GM06990 (cell line): ENCODE measurements around the gene IFI44.

Experiments
- DNase-seq: peaks from one replicate; pipeline ENCODE4 v3.0.0-alpha.2; 2011; ENCODE audit not compliant: insufficient read length; ENCODE audit errors: extremely low read depth
- H3K27me3 ChIP-seq: replicated peaks from 2 replicates; pipeline ENCODE4 v1.6.0; 2011; ENCODE audit warnings: low read length; ENCODE audit not compliant: control insufficient read depth, insufficient read depth
- H3K36me3 ChIP-seq: 2 replicates; pipeline ENCODE4 v1.5.1; 2011; ENCODE audit warnings: low read length; ENCODE audit not compliant: control insufficient read depth, insufficient read depth
- H3K4me3 ChIP-seq: replicated peaks from 2 replicates; pipeline ENCODE4 v1.5.1; 2011; ENCODE audit warnings: low read depth, mild to moderate bottlenecking, control low read depth, low read length
- CTCF ChIP-seq: IDR thresholded peaks from 2 replicates; pipeline ENCODE4 v1.5.1; 2011; ENCODE audit warnings: low read length, control low read depth, mild to moderate bottlenecking, inconsistent platforms; ENCODE audit not compliant: insufficient read depth, poor library complexity, severe bottlenecking

The IFI44 gene

GRCh38 chr1:78649628-78650027 lies at the start of gene IFI44:
TSS of gene IFI44 (plus strand) at chr1:78649831. CDS start at chr1:78650196, 365 bp downstream.
- H3K4me3 ChIP-seq, result peak within 1 kb of the TSS; percentile 75
- no peaks in the 10 kb centered on the region; the same call in 1 of the 2 replicates for H3K36me3 ChIP-seq
- DNase-seq, result peak; percentile 63
- no peak for TF ChIP-seq CTCF
- H3K27me3 ChIP-seq, result no peaks in the 10 kb centered on the region

GRCh38 chr1:78601068-78601467 lies 48.6 kb upstream of the IFI44 start:
- no peak for DNase-seq
- no peak for TF ChIP-seq CTCF
- no peak overlapping the region for H3K4me3 ChIP-seq

GRCh38 chr1:78603206-78603605 lies 46.4 kb upstream of the IFI44 start:
- DNase-seq, result no peak
- TF ChIP-seq CTCF, result no peak
- Histone ChIP-seq H3K36me3 (no peaks in the 10 kb centered on the region), H3K4me3 (no peak overlapping the region), H3K27me3 (no peaks in the 10 kb centered on the region)

More at GRCh38 chr1:78601068-78601467, 48.6 kb upstream of the IFI44 start:
- H3K27me3 ChIP-seq, result no peaks in the 10 kb centered on the region
- no peaks in the 10 kb centered on the region for H3K36me3 ChIP-seq

GRCh38 chr1:78604643-78605042 lies 45.0 kb upstream of the IFI44 start:
- TF ChIP-seq CTCF, result no peak
- Histone ChIP-seq H3K4me3 (no peak overlapping the region), H3K27me3 (no peaks in the 10 kb centered on the region), H3K36me3 (no peaks in the 10 kb centered on the region)
- no peak for DNase-seq

- Histone ChIP-seq H3K4me3 (no peak overlapping the region), H3K27me3 (no peaks in the 10 kb centered on the region), H3K36me3 (no peaks in the 10 kb centered on the region)
- TF ChIP-seq CTCF, result no peak
- DNase-seq, result no peak
Observed at GRCh38 chr1:78606274-78606673, 43.4 kb upstream of the IFI44 start.

- no peaks in the 10 kb centered on the region for H3K27me3 ChIP-seq
- no peak for DNase-seq
- H3K4me3 ChIP-seq, result no peak overlapping the region
- peak; percentile 34 for TF ChIP-seq CTCF
- no peaks in the 10 kb centered on the region for H3K36me3 ChIP-seq
Observed at GRCh38 chr1:78607334-78607927, 42.2 kb upstream of the IFI44 start.
